OCI-LY3 (cell line): Measurements from ENCODE around the gene LYPD6.

Source experiments
- H2AFZ ChIP-seq: fragments of 200-600, 300-600 bp; shearing (Covaris generic); 2 replicates; pipeline ENCODE4 v1.6.0; 2014; ENCODE audit warnings: antibody characterized with exemption, low read depth, low read length
- H3K27ac ChIP-seq: fragments of 200-600, 300-600 bp; sonication (generic); 2 replicates; pipeline ENCODE4 v1.5.1; 2014; ENCODE audit warnings: mild to moderate bottlenecking, low read length, moderate library complexity, mixed read lengths
- H3K27me3 ChIP-seq: fragments of 200-600, 300-600 bp; sonication (generic); 2 replicates; pipeline ENCODE4 v1.6.1; 2014; ENCODE audit warnings: low read depth, low read length, mixed read lengths
- H3K36me3 ChIP-seq: fragments of 200-600, 300-600 bp; sonication (generic); replicated peaks from 2 replicates; pipeline ENCODE3; 2014; ENCODE audit warnings: low read depth, low read length, mixed read lengths
- H3K4me1 ChIP-seq: fragments of 300-600, 200-600 bp; sonication (generic); 2 replicates; pipeline ENCODE4 v1.6.1; 2014; ENCODE audit warnings: low read length, mixed read lengths
- H3K4me2 ChIP-seq: fragments of 200-600, 300-600 bp; sonication (generic); 2 replicates; pipeline ENCODE4 v1.6.1; 2014; ENCODE audit warnings: low read length, mixed read lengths
- H3K4me3 ChIP-seq: fragments of 300-600, 200-600 bp; sonication (generic); 2 replicates; pipeline ENCODE4 v1.5.1; 2014; ENCODE audit warnings: antibody characterized with exemption, mild to moderate bottlenecking, low read length, moderate library complexity
- H3K79me2 ChIP-seq: fragments of 300-600, 200-600 bp; shearing (Covaris generic); 2 replicates; pipeline ENCODE4 v1.6.1; 2014; ENCODE audit warnings: mild to moderate bottlenecking, low read length, mixed read lengths
- H3K9ac ChIP-seq: fragments of 300-600, 200-600 bp; shearing (Covaris generic); 2 replicates; pipeline ENCODE4 v1.6.0; 2014; ENCODE audit warnings: mild to moderate bottlenecking, low read length, moderate library complexity
- H3K9me3 ChIP-seq: fragments of 200-600, 300-600 bp; shearing (Covaris generic); 2 replicates; pipeline ENCODE4 v1.6.1; 2014; ENCODE audit warnings: low read length, mixed read lengths; ENCODE audit not compliant: insufficient read depth
- H4K20me1 ChIP-seq: fragments of 200-600, 300-600 bp; sonication (generic); 2 replicates; pipeline ENCODE4 v1.6.1; 2016; ENCODE audit warnings: low read length, mixed read lengths; ENCODE audit not compliant: insufficient read depth
- CTCF ChIP-seq: fragments of 200-600, 300-600 bp; sonication (generic); IDR thresholded peaks from 2 replicates; pipeline ENCODE4 v1.5.1; 2014; ENCODE audit warnings: antibody characterized with exemption, low read length, low read depth
- EZH2phosphoT487 ChIP-seq: fragments of 200-600 bp; shearing (Covaris generic); IDR thresholded peaks from 2 replicates; pipeline ENCODE4 v1.6.1; 2018; ENCODE audit warnings: antibody characterized with exemption, mixed run types, low read depth

LYPD6 gene

GRCh38 chr2:149353421-149353820, 23.0 kb downstream of the LYPD6 start:
- Histone ChIP-seq H3K27me3 (0 out of 2 replicates have a peak, but pooled peaks cover 5% of the 10 kb centered on the region), H3K4me2 (no peak overlapping the region), H2AFZ (no peak overlapping the region), H3K79me2 (no peaks in the 10 kb centered on the region), H3K9ac (no peak overlapping the region), H3K9me3 (no peaks in the 10 kb centered on the region), H3K27ac (no peak overlapping the region), H3K36me3 (no peaks in the 10 kb centered on the region), H3K4me3 (no peak overlapping the region), H3K4me1 (no peaks in the 10 kb centered on the region), H4K20me1 (no peaks in the 10 kb centered on the region)
- TF ChIP-seq EZH2phosphoT487 (no peak), CTCF (no peak)

GRCh38 chr2:149355716-149356422, 25.5 kb downstream of the LYPD6 start:
- H2AFZ ChIP-seq, result no peak overlapping the region
- H3K4me2 ChIP-seq, result no peak overlapping the region
- no peaks in the 10 kb centered on the region for H4K20me1 ChIP-seq
- no peak overlapping the region for H3K4me3 ChIP-seq
- H3K9ac ChIP-seq, result no peak overlapping the region
- no peaks in the 10 kb centered on the region for H3K36me3 ChIP-seq
- TF ChIP-seq CTCF, result no peak
- no peak for TF ChIP-seq EZH2phosphoT487
- H3K27ac ChIP-seq, result no peak overlapping the region
- H3K4me1 ChIP-seq, result no peaks in the 10 kb centered on the region
- no peaks in the 10 kb centered on the region for H3K27me3 ChIP-seq
- H3K79me2 ChIP-seq, result no peaks in the 10 kb centered on the region
- no peaks in the 10 kb centered on the region for H3K9me3 ChIP-seq

GRCh38 chr2:149357058-149357457, 26.7 kb downstream of the LYPD6 start:
- no peaks in the 10 kb centered on the region for H3K79me2 ChIP-seq
- H2AFZ ChIP-seq, result no peak overlapping the region
- no peak overlapping the region for H3K9ac ChIP-seq
- no peaks in the 10 kb centered on the region for H3K9me3 ChIP-seq
- no peaks in the 10 kb centered on the region for H3K27me3 ChIP-seq
- no peaks in the 10 kb centered on the region for H3K4me1 ChIP-seq
- TF ChIP-seq EZH2phosphoT487, result no peak
- no peak for TF ChIP-seq CTCF
- H3K4me3 ChIP-seq, result no peak overlapping the region
- no peaks in the 10 kb centered on the region for H4K20me1 ChIP-seq
- H3K36me3 ChIP-seq, result no peaks in the 10 kb centered on the region
- H3K27ac ChIP-seq, result no peak overlapping the region
- no peak overlapping the region for H3K4me2 ChIP-seq

GRCh38 chr2:149360106-149360505, 29.7 kb downstream of the LYPD6 start:
- no peaks in the 10 kb centered on the region for H3K79me2 ChIP-seq

More at GRCh38 chr2:149360106-149360505, 29.7 kb downstream of the LYPD6 start:
- Histone ChIP-seq H3K9me3 (no peaks in the 10 kb centered on the region), H2AFZ (no peak overlapping the region), H3K4me3 (no peak overlapping the region), H3K4me1 (no peaks in the 10 kb centered on the region), H3K27ac (no peak overlapping the region), H3K4me2 (no peak overlapping the region), H3K9ac (no peak overlapping the region), H3K36me3 (no peaks in the 10 kb centered on the region), H4K20me1 (no peaks in the 10 kb centered on the region), H3K27me3 (no peaks in the 10 kb centered on the region)
- no peak for TF ChIP-seq EZH2phosphoT487
- TF ChIP-seq CTCF, result no peak
